NCI-H524 (cell line): Measurements from ENCODE around the gene OR3A3.

Source experiments
- DNase-seq, 2 experiments: peaks; one replicate each; lab custom pipeline; 2025; lab: John Stamatoyannopoulos, UW

The OR3A3 gene

DNA sequence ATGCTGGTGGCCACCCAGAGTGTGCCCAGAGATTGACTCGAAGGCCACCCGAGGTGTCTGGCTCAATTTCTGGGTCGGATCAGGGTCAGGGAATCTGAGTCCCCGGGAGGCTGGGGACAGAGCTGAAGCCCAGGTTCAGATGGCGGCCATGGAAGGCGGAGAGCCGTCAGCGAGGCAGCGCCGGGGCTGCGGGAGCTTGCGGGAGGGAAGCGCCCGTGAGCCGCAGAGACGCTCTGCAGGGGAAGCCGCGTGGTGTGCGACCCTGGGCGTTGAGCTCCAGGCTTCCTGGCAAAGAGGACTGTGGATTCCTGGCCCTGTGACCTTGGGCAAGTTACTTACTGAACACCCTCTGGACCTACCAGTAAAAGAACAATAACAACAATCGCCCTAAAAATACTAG lies 61.0 kb downstream of the OR3A3 start:
- DNase-seq, result no peak
